T-helper 2 cell treated with Interferon-gamma antibody and Interleukin-4, amounts not matched to agents 5 μg/mL and 100 μg/mL, for 36 hours (primary cell): ENCODE measurements around the gene DNMT1.
"Not testable (repeated sequence)": the region's sequence is repeated elsewhere in the genome, so short reads cannot be mapped to it uniquely, and the experiment has no call there.

Source experiments
- DNase-seq: peaks from one replicate; pipeline ENCODE4 v3.0.0; 2021; ENCODE audit warnings: low spot score
- H3K27ac Mint-ChIP-seq: one replicate; pipeline ENCODE4 v1.8.0; 2021; ENCODE audit warnings: mild to moderate bottlenecking, mixed read lengths
- H3K27me3 Mint-ChIP-seq: one replicate; pipeline ENCODE4 v1.8.0; 2021; ENCODE audit warnings: low read depth, mixed read lengths
- H3K36me3 Mint-ChIP-seq: one replicate; pipeline ENCODE4 v1.8.0; 2021; ENCODE audit warnings: low read depth, mixed read lengths
- H3K4me1 Mint-ChIP-seq: one replicate; pipeline ENCODE4 v1.8.0; 2021; ENCODE audit warnings: low read depth, mixed read lengths
- H3K4me3 Mint-ChIP-seq: one replicate; pipeline ENCODE4 v1.8.0; 2022; ENCODE audit warnings: mild to moderate bottlenecking, moderate library complexity, mixed read lengths
- H3K9me3 Mint-ChIP-seq: one replicate; pipeline ENCODE4 v1.8.0; 2021; ENCODE audit warnings: mixed read lengths

The DNMT1 gene

DNA sequence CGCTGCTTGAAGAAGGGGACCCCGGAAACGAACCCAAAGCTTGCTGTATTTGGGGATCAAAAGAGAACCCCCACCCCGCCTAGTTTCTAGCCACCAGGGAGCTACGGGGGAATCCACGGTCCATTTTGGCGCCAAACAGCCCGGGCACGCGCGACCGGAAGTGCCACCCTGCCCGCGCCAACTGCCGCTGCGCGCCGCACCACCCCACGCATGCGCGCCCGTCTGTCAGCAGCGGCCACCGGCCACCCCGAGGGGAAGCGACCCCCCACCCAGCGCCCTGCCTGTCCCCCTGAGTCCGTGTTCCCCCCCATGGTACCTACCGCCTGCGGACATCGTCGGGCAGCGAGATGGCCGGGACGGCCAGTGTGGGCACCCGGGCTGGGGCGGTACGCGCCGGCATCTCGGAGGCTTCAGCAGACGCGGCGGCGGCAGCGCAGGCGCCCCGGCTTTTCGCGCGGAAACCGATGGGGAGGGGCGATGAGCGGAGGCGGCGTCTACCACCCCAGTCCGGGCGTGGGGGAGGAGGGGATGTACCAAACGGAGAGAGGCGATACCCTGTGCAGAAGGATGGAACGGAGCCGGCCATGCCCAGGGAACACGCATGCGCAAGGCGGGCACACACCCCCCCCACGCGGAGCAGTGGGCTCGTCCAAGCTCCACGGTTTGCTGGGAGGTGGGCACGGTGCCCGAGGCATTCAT, at the start of gene DNMT1:
Gene DNMT1, minus strand, starts transcription at position 454 of the 699 bp plus-strand sequence. Its CDS starts 54 bp downstream, at position 400.
- Mint-ChIP-seq H3K27me3 (no peaks in the 10 kb centered on the region), H3K4me1 (peaks cover 34% of the 10 kb centered on the region), H3K36me3 (peaks cover 33% of the 10 kb centered on the region), H3K4me3 (peak within 1 kb of the TSS; percentile 96), H3K27ac (peak within 1 kb of the TSS; percentile 98), H3K9me3 (no peaks in the 10 kb centered on the region)
- DNase-seq: peak; percentile 97

DNA sequence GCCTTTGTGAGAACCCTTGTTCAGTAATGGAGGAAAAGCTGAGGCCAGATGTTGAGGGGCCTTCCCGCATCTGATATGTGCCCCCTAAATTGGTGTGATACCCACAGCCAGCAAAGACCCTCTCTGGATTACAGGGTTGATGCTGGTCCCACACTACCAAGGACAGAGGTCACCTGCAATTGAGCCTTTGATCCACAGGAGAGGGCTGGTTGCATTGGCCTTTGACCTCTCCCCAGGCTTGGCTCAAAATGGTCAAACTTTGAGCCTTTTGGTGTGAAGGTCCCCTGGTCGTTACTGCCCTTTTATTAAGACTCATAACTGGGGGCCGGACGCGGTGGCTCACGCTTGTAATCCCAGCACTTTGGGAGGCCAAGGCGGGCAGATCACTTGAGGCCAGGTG, 48.9 kb upstream of the DNMT1 start:
- Mint-ChIP-seq H3K9me3 (no peaks in the 10 kb centered on the region), H3K27me3 (no peaks in the 10 kb centered on the region), H3K27ac (no peak overlapping the region), H3K4me3 (no peak overlapping the region), H3K36me3 (no peaks in the 10 kb centered on the region), H3K4me1 (peaks cover 2% of the 10 kb centered on the region)
- no peak for DNase-seq

DNA sequence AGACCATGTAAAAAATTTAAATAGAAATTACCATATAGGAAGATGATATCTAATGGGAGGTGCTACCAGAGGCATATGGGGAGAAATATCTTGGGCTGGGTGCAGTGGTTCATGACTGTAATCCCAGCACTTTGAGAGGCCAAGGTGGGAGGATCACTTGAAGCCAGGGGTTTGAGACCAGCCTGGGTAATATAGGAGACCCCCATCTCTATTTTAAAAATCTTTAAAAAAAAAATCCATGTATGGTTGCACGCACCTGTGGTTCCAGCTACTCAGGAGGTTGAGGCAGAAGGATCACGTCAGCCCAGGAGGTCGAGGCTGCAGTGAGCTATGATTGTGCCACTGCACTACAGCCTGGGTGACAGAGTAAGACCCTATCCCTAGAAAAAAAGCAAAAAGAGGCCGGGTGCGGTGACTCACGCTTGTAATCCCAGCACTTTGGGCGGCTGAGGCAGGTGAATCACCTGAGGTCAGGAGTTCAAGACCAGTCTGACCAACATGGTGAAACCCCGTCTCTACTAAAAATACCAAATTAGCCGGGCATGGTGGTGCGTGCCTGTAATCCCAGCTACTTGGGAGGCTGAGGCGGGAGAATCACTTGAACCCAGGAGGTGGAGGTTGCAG, 47.2 kb upstream of the DNMT1 start:
- H3K9me3 Mint-ChIP-seq, H3K27me3 Mint-ChIP-seq, DNase-seq, H3K27ac Mint-ChIP-seq, H3K4me3 Mint-ChIP-seq, H3K36me3 Mint-ChIP-seq, H3K4me1 Mint-ChIP-seq: not testable (repeated sequence)

DNA sequence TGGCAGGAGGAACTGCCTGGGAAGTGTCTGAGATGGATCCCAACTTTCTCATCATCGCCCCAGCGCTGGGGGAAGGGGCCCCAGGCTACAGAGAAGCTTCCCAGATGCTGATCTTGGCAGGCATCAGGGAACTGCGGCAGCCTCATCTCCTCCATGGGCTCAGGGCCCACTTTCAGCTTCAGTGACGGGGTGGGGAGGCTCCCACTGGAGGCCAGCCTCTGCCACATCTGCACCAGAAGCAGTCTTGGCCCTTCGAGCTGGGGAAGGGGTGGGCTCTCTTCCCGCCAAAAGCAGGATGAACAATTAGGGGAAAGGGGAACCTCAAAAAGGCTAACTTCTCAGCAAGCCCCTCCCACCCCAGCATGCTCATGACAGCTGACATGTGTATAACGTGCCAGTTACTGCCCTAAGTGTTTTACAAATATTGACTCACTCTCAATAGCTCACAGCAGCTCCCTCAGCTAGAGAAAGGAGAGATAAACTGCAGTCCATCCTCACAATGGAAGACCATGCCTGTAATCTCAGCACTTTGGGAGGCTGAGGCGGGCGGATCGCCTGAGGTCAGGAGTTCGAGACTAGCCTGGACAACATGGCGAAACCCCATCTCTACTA, 43.5 kb upstream of the DNMT1 start:
- Mint-ChIP-seq H3K36me3 (peaks cover 3% of the 10 kb centered on the region), H3K27ac (peak overlapping the region; percentile 15), H3K4me1 (peaks cover 19% of the 10 kb centered on the region), H3K27me3 (no peaks in the 10 kb centered on the region), H3K4me3 (peak overlapping the region; percentile 29), H3K9me3 (no peaks in the 10 kb centered on the region)
- DNase-seq: no peak

DNA sequence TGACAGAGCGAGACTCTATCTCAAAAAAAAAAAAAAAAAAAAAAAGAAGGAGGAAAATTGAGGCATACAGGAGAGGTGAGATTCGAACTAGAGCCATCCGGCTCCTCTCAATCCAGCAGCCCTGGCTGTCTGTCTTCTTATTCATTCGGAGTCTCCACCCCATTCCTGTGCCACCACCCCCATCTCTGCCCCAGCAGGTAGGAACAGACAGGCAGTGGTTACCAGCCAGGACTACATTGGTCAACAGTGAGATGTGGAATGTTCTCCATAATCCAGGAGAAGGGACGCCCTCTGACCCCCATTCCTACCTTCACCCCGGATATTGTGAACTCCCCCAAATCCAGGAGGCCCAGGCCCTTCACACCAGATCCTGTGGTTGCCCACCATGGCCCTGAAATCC, 42.9 kb upstream of the DNMT1 start:
- no peaks in the 10 kb centered on the region for H3K9me3 Mint-ChIP-seq
- H3K27me3 Mint-ChIP-seq: no peaks in the 10 kb centered on the region
- DNase-seq: no peak
- no peak overlapping the region for H3K27ac Mint-ChIP-seq
- peaks cover 3% of the 10 kb centered on the region for H3K36me3 Mint-ChIP-seq
- peak overlapping the region; percentile 29 for H3K4me3 Mint-ChIP-seq
- peaks cover 19% of the 10 kb centered on the region for H3K4me1 Mint-ChIP-seq

DNA sequence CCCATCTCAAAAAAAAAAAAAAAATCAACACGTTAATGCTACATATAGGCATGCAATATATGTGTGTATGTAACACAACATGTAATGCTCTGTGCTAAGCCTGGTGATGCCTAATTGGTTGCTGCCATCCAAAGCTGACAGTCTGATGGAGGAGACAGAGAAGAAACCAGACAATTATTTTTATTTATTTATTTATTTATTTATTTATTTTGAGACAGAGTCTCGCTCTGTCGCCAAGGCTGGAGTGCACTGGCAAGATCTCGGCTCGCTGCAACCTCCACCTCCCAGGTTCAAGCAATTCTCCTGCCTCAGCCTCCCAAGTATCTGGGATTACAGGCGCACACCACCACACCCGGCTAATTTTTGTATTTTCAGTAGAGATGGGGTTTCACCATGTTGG, 40.7 kb upstream of the DNMT1 start:
- H3K4me3 Mint-ChIP-seq, H3K9me3 Mint-ChIP-seq, H3K36me3 Mint-ChIP-seq, H3K27me3 Mint-ChIP-seq, DNase-seq: not testable (repeated sequence)
- Mint-ChIP-seq H3K27ac (peak overlapping the region; percentile 94), H3K4me1 (peaks cover 19% of the 10 kb centered on the region)

DNA sequence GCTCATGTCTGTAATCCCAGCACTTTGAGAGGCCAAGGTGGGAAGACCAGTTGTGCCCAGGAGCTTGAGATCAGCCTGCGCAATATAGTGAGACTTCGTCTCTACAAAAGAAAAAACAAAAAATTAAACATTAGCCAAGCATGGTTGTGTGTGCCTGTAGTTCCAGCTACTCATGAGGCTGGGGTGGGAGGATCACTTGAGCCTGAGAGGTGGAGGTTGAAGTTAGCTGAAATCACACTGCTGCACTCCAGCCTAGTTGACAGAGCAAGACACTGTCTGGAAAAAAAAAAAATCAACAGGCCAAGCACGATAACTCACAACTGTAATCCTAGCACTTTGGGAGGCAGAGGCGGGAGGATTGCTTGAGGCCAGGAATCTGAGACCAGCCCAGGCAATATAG, 40.2 kb upstream of the DNMT1 start:
- Mint-ChIP-seq H3K27ac (peak overlapping the region; percentile 94), H3K36me3 (peaks cover 3% of the 10 kb centered on the region), H3K27me3 (no peaks in the 10 kb centered on the region), H3K9me3 (no peaks in the 10 kb centered on the region), H3K4me1 (peaks cover 19% of the 10 kb centered on the region), H3K4me3 (peak overlapping the region; percentile 18)
- no peak for DNase-seq

DNA sequence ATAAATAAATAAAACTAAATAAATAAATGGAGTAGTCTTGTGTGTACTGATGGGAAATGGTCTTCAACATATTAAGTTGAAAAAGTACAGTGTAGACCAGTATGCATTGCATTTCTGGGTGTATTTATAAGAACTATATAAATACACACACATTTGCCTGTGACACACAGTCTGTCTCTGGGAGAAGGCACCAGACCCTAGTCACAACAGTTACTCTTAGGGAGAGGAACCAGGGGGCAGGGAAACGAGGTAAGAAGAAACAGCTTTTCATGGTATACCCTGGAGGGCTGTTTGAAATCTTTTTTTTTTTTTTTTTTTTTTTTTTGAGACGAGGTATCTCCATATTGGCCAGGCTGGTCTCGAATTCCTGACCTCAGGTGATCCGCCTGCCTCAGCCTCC, 39.2 kb upstream of the DNMT1 start:
- H3K4me1 Mint-ChIP-seq: peaks cover 28% of the 10 kb centered on the region
- no peaks in the 10 kb centered on the region for H3K9me3 Mint-ChIP-seq
- no peak overlapping the region for H3K27ac Mint-ChIP-seq
- H3K27me3 Mint-ChIP-seq: no peaks in the 10 kb centered on the region
- DNase-seq: no peak
- H3K36me3 Mint-ChIP-seq: peaks cover 3% of the 10 kb centered on the region
- no peak overlapping the region for H3K4me3 Mint-ChIP-seq

DNA sequence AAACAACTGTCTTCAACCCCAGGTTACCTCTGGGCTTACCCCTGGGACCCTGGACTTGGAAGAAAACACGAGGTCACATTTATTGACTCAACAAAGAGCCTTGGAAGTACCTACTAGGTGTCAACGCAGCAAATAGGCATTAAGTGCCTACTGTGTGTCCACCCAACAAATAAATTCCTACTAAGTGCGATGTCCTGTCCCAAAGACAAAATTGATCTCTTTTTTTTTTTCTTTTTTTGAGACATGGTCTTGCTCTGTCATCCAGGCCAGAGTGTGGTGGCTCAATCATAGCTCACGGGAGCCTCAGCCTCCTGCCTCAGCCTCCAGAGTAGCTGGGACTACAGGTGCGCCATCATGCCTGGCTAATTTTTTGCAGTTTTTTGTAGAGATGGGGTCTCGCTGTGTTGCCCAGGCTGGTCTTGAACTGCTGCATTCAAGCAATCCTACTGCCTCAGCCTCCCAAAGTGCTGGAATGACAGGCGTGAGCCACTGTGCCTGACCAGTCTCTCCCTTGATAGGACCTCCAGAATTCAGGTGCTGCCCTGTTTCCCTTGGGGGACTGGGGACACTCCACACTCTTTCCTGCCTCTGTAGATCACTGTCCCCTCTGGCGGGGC, 37.0 kb upstream of the DNMT1 start:
- peak overlapping the region; percentile 45 for H3K27ac Mint-ChIP-seq
- H3K4me1 Mint-ChIP-seq: peaks cover 27% of the 10 kb centered on the region
- H3K36me3 Mint-ChIP-seq: peaks cover 3% of the 10 kb centered on the region
- no peaks in the 10 kb centered on the region for H3K27me3 Mint-ChIP-seq
- H3K9me3 Mint-ChIP-seq: no peaks in the 10 kb centered on the region
- peak overlapping the region; percentile 72 for H3K4me3 Mint-ChIP-seq
- no peak for DNase-seq

DNA sequence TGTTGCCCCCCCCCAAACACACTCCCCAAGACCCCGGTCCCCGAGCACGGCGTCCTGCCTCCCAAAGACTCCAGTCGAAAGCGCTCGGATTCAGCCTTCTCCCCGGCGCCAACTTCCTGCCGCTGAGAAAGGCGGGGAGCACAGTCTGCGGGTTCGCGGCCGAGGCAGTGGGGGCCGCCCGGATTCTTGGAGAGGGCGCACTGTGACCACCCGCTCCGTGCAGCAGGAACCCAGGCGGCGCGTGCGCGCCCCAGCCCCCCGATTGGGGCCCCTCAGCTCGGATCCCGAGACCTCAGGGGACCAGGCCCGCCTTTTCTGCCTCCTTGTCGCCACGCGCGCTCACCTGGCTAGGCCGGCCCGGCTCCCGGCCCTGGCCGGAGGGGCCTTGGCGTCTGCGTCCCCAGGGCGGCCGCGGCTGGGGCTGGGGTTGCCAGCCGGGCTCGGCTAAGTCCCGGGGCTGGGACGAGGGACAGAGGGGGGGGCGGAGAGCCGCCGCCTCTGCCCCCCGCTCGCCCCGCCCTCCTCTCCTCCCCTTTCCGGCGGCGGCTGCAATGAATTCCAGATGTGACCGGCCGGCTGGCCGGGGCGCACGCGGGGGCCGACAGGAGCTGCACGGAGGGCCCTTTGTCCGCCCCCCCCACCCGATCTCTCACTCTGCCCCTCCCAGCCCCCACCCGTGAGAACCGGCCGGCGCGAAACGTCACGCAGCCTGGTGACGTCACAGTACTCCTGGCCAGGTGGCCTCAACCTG, 36.3 kb upstream of the DNMT1 start, which contains the start of gene S1PR2:
Gene S1PR2, minus strand, starts transcription at position 471 of the 751 bp plus-strand sequence. CDS start 6,426 bp downstream, outside the sequence.
- Mint-ChIP-seq H3K9me3 (no peaks in the 10 kb centered on the region), H3K27me3 (no peaks in the 10 kb centered on the region), H3K36me3 (no peaks in the 10 kb centered on the region), H3K27ac (peak within 1 kb of the TSS; percentile 68), H3K4me3 (peak within 1 kb of the TSS; percentile 85), H3K4me1 (peaks cover 20% of the 10 kb centered on the region)
- DNase-seq: peak; percentile 71

DNA sequence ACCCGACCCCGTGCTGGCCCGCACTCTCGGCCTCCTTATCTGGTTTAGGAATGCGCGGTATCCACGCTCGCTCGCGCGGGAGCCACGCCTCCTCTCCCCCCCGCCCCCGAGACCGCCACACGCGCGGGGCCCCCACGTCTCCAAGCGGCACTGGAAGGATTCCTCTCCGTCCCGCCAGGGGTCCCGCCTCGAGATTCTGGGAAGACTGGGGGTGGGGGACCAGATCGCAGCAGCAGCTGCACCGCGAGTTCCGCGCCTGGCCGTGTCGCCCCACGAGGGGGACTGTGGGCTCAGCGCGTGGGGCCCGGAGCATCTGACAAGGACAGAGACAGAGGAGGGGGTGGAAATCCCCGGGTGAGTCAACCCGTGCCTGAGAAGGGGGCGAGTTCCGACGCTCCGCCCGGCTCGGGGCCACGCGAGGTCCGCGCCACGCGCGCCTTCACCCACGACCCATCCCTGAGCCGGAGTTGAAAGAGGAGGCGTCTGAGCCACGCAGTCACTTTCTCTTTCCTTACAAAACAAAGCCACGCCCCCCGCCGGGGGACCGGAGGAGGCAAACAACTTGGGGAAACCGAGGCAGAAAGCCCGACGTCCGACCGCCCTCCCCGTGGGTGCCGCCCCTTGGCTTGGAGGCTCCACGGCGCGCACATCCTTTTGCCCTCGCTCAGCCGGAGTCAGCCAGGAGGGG, 35.6 kb upstream of the DNMT1 start:
- Mint-ChIP-seq H3K4me3 (peak overlapping the region; percentile 85), H3K4me1 (peaks cover 18% of the 10 kb centered on the region), H3K36me3 (no peaks in the 10 kb centered on the region), H3K9me3 (no peaks in the 10 kb centered on the region), H3K27me3 (no peaks in the 10 kb centered on the region), H3K27ac (peak overlapping the region; percentile 68)
- DNase-seq: peak; percentile 50

DNA sequence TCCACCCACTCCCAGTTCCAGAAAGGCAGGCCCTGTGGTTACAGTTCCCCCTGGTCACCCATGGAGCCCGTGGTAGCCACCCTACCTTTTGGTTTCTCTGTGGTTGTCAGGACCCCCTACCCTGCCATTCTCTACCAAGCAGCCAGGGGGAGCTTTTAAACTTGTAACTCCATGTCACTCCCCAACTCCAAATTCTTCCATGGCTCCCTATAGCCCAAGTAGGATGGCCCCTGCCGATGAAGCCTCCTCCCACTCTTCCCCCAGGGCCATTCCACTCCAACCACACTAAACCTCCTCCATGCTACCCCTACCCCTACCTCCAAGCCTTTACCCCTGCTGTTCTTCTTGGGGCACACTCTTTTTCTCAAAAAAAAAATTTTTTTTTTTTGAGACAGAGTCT, 34.2 kb upstream of the DNMT1 start:
- Mint-ChIP-seq H3K4me3 (peak overlapping the region; percentile 60), H3K4me1 (peaks cover 13% of the 10 kb centered on the region), H3K27me3 (no peaks in the 10 kb centered on the region), H3K9me3 (no peaks in the 10 kb centered on the region), H3K36me3 (peaks cover 3% of the 10 kb centered on the region), H3K27ac (peak overlapping the region; percentile 38)
- DNase-seq: peak; percentile 15

DNA sequence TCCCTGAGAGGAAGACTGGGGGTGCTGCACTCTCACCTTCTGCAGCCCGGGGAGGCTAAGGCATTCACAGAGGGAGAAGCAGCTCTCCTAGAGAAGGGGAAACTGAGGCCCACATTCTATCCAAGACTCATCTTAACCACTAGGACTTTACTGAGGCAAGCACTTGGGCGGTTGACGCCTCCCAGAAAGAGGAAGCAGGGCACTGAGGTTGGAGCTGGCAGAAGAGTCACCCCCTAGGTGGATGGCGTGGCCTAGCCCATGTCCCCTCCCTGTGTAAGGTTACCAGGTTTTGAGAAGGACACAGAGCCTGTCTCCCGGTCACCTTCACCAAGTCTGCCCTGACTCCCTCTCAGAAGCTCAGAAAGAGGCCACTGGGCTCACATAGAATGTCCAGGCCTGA, 33.6 kb upstream of the DNMT1 start:
- H3K4me3 Mint-ChIP-seq: no peak overlapping the region
- no peak overlapping the region for H3K27ac Mint-ChIP-seq

More for the DNA sequence above, 33.6 kb upstream of the DNMT1 start:
- H3K9me3 Mint-ChIP-seq: no peaks in the 10 kb centered on the region
- peaks cover 13% of the 10 kb centered on the region for H3K4me1 Mint-ChIP-seq
- no peak for DNase-seq
- no peaks in the 10 kb centered on the region for H3K27me3 Mint-ChIP-seq
- peaks cover 4% of the 10 kb centered on the region for H3K36me3 Mint-ChIP-seq
